ENCODE measurements around the gene WNT9A.

Gene WNT9A

DNA sequence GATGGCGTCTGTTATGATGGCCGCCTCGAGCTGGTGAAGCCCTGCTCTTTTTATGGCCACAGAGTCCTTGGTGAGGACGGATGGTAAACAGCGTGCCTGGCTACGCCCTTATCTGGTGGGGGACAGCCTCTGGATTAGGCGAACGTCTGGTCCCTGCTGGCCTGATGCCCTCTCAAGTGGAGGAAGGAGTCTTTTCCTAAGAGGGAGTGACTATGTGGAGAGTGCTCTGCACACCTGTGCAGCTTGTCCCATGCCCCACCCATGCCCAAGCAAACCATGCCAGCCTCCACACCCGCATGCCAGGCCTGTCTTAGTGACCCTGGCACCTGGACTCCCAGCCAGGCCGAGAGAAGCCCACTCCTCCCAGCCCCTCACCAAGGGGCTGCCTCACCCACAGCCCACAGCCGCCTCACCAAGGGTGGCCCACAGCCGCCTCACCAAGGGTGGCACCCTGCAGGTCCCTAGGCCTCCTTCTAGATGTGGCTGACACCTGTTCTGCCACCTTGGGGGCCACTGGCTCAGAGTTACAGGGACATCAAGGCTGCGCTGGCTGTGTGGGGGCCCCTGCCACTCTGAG lies 40.2 kb downstream of the WNT9A start:
- H3K9me3 Mint-ChIP-seq = no peaks in the 10 kb centered on the region
- H3K27ac Mint-ChIP-seq = no peak overlapping the region
- peaks cover 5% of the 10 kb centered on the region for H3K27me3 Mint-ChIP-seq
- intact Hi-C loops (cut with micrococcal nuclease) = no loop called here
- H3K4me1 Mint-ChIP-seq (ENCODE audit: low read depth) = no peaks in the 10 kb centered on the region
- no peak overlapping the region for H3K4me3 Mint-ChIP-seq
- H3K36me3 Mint-ChIP-seq (ENCODE audit: low read depth) = no peaks in the 10 kb centered on the region

DNA sequence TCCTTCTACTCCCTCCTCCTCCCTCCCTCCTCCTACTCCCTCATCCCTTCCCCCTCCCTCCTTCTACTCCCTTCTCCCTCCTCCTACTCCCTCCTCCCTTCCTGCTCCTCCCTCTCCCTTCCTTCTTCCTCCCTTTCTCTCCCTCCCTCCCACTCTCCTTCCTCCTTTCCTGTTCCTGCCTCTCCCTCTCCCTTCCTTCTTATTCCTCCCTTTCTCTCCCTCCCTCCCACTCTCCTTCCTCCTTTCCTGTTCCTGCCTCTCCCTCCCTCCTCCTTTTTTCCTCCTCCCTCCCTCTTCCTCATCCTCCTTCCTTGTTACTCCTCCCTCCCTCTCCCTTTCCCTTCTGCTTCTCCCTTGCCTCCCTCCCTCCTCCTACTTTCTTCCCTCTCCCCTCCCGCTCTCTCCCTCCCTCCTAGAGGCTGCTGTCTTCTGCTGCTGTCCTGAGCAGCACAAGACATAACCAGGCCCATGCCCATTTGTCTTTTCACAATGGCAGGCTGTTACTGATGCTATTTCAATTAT lies 41.1 kb downstream of the WNT9A start:
- Mint-ChIP-seq H3K4me1 (ENCODE audit: low read depth) (no peaks in the 10 kb centered on the region), H3K4me3 (no peak overlapping the region), H3K36me3 (ENCODE audit: low read depth) (no peaks in the 10 kb centered on the region), H3K9me3 (no peaks in the 10 kb centered on the region), H3K27me3 (peaks cover 2% of the 10 kb centered on the region), H3K27ac (no peak overlapping the region)
- intact Hi-C loops (cut with micrococcal nuclease) = no loop called here

DNA sequence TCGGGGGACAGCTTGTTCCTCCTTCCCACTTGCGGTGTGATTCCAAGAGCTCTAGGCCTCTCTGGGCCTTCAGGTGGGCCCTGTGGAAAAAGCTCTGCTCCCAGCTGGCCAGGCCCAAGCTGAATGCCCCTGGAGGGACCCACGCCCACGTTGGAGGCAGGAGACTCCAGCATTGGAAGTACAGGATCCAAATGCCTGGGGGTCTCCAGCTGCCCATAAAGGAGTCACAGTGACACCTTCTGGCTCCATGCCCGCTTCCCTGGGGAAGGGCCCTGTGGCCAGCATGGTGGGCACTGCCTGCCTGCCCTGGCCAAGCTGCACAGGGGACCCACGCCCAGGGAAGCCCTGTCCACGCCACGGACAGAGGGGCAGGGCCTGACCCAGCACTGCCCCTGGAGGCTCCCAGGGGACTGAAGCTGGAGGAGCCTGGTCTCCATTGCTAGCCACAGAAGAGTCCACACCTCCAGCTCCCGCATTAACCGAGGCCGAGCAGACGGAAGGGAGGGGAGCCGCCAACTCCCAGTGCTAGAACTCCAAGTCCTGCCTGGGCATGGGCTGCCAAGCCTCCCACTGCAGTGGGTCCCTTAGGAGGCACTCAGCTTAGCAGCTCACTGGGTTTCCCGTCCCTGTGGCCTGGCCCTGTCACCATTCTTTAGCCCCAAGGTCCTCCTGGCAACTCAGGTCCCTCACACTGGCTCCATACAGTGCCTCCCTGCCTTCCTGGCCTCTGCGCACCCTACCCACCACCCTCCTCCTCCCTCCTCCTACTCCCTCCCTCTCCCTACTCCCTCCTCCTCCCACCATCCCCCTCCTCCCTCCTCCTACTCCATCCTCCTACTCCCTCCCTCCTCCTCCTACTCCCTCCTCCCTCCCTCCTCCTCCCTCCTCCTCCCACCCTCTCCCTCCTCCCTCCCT lies 41.9 kb downstream of the WNT9A start:
- Mint-ChIP-seq H3K36me3 (ENCODE audit: low read depth) (no peaks in the 10 kb centered on the region), H3K27ac (no peak overlapping the region), H3K9me3 (no peaks in the 10 kb centered on the region), H3K4me1 (ENCODE audit: low read depth) (no peaks in the 10 kb centered on the region), H3K4me3 (no peak overlapping the region), H3K27me3 (peaks cover 2% of the 10 kb centered on the region)
- intact Hi-C loops (cut with micrococcal nuclease) = no loop called here

DNA sequence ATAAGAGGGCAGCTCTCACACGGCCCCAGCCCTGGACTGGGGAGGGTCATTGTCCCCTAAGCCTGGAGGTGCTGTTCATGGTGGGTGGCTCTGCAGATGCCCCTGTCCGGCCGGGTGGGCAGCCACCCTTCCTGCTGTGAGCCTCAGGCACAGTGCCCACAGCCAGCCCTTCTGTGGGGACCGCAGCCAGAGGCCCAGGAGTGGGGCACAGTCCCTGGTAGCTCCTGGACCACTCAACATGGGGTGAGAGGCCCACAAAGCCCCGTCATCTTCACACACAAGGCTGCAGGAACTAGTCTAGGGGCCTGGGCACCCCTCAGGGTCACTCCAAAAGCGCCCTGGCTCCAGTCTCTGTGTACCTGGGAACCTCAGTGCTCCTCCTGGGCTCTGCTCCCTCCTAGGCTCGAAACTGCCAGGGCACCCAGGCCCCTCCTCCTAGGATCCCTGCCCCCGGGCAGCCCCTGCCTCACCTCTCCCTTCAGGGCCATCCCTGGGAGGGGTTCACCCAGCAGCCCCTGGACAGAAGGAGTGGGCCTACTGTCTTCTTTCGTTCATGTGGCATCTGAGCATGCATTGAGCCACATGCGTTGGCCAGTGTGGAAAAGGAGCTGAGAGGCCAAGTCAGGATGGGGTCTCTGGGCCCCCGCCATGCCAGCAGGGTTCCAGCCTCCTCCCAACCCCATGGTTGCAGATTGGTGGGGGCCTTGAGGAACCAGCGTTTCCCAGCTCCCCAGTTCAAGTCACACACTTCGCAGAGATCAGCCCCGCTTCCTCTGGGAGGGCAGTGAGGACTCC lies 43.0 kb downstream of the WNT9A start:
- Mint-ChIP-seq H3K27ac (no peak overlapping the region), H3K4me3 (no peak overlapping the region), H3K27me3 (peaks cover 2% of the 10 kb centered on the region), H3K4me1 (ENCODE audit: low read depth) (no peaks in the 10 kb centered on the region), H3K36me3 (ENCODE audit: low read depth) (no peaks in the 10 kb centered on the region), H3K9me3 (no peaks in the 10 kb centered on the region)
- intact Hi-C loops (cut with micrococcal nuclease) = no loop called here

DNA sequence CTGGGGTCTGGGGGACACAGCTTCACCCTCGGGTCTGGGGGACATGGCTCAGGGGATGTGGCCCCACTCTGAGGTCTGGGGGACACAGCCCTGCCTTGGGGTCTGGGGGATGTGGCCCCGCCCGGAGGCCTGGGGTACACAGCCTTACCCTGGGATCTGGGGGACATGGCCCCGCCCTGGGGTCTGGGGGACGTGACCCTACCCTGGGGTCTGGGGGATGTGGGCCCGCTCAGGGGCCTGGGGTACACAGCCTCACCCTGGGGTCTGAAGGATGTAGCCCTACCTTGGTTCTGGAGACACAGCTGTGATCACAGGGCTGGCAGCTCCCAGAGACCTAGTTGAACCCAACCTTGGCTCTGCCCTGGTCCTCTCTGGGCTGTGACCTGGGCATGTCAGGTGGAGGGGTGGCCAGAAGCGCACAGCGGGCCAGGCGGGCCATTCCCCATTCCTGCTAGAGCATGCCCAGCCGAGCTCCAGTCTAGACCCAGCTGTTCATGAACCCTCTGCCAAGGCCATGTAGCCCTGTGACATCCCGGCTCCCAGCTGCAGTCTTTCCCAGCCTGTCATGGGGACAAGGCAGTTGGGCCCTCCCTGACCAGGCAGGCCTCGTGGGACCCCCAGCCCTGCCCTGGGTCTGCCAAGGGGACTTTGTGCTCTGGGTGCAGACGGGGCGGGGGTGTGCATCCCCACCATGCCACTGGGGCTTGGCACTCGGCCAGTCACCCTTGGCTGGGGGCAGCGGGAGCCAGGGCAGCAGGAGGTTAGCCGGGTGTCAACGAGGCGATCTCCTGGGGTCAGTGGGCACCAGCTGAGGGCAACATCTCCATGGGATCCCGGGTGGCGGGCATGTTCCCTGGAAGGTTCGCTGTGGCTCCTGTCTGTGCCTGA lies 43.9 kb downstream of the WNT9A start:
- Mint-ChIP-seq H3K9me3 (no peaks in the 10 kb centered on the region), H3K27ac (no peak overlapping the region), H3K27me3 (no peaks in the 10 kb centered on the region), H3K4me1 (ENCODE audit: low read depth) (no peaks in the 10 kb centered on the region), H3K36me3 (ENCODE audit: low read depth) (no peaks in the 10 kb centered on the region), H3K4me3 (no peak overlapping the region)
- intact Hi-C loops (cut with micrococcal nuclease) = no loop called here

DNA sequence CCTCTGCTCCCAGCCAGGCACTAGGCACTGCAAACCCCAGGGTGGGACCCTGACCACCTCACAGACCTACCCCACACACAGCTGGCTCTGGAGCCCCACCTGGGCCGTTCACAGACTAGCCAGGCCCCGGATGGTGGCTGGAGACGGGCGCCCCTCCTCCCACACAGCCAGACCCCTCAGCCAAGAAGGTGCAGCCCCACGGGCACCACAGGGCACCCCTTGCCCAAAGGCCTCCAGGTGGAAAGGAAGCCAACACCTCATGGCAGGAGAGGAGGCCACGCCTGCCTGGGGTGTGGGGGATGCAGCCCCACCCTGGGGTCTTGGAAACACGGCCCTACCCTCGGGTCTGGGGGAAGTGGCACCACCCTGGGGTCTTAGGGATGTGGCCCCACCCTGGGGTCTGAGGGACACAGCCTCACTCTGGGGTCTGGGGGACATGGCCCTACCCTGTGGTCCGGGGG lies 44.6 kb downstream of the WNT9A start:
- intact Hi-C loops (cut with micrococcal nuclease) = no loop called here
- Mint-ChIP-seq H3K27me3 (no peaks in the 10 kb centered on the region), H3K27ac (no peak overlapping the region), H3K4me3 (no peak overlapping the region), H3K4me1 (ENCODE audit: low read depth) (no peaks in the 10 kb centered on the region), H3K36me3 (ENCODE audit: low read depth) (no peaks in the 10 kb centered on the region), H3K9me3 (no peaks in the 10 kb centered on the region)

DNA sequence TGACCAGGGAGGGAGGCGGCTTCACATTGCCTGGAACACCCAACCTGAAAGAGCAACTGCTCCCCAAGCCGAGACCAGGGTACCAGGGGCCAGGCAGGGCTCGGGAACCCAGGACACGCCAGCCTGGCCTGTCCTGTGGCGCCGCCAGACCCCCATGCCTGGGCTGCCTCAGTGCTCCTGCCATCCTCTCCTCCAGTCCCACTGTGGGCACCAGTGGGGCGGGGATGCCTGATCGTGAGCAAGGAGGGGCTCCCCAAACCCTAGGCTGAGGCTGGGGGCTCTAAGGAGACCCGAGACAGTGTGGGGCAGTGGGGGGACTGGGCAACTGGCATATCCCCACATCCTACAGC lies 45.1 kb downstream of the WNT9A start:
- Mint-ChIP-seq H3K4me3 (no peak overlapping the region), H3K9me3 (no peaks in the 10 kb centered on the region), H3K36me3 (ENCODE audit: low read depth) (no peaks in the 10 kb centered on the region), H3K27ac (no peak overlapping the region), H3K4me1 (ENCODE audit: low read depth) (no peaks in the 10 kb centered on the region), H3K27me3 (no peaks in the 10 kb centered on the region)
- intact Hi-C loops (cut with micrococcal nuclease) = no loop called here

DNA sequence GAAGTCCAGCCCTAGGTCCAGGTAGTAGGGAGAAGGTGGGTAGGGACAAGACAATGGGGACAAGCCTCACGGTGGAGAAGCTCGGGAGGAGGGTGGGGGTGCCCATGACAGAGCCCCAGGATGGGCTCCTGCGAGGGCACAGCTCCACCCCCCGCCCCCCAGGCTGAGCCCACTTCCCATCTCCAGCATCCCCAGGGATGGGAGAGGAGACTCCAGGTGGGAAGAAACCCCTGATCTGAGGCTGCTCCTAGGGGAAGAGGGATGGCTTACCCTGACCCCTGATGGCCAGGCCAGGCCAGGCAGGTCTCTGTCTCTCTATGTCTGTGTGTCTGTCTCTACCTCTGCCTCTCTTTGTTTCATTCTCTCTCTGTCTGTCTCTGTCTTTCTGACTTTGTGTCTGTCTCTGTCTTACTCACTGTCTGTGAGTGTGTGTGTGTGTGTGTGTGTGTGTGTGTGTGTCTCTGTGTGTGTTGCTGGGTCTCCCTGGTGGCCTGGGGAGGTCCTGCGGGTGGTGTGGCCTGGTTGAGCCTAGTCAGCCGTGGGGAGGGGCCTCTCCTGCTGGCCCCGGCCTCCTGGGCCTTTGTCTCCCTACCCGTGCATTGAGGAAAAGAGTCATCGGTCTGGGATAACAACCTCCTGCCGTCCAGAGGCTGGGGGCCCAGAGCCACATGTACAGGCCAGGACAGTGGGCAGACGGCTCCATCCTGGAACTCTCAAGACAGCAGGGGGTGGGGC lies 45.7 kb downstream of the WNT9A start:
- intact Hi-C loops (cut with micrococcal nuclease) = no loop called here
- Mint-ChIP-seq H3K9me3 (no peaks in the 10 kb centered on the region), H3K27ac (no peak overlapping the region), H3K4me1 (ENCODE audit: low read depth) (no peaks in the 10 kb centered on the region), H3K4me3 (no peak overlapping the region), H3K36me3 (ENCODE audit: low read depth) (no peaks in the 10 kb centered on the region), H3K27me3 (no peaks in the 10 kb centered on the region)

DNA sequence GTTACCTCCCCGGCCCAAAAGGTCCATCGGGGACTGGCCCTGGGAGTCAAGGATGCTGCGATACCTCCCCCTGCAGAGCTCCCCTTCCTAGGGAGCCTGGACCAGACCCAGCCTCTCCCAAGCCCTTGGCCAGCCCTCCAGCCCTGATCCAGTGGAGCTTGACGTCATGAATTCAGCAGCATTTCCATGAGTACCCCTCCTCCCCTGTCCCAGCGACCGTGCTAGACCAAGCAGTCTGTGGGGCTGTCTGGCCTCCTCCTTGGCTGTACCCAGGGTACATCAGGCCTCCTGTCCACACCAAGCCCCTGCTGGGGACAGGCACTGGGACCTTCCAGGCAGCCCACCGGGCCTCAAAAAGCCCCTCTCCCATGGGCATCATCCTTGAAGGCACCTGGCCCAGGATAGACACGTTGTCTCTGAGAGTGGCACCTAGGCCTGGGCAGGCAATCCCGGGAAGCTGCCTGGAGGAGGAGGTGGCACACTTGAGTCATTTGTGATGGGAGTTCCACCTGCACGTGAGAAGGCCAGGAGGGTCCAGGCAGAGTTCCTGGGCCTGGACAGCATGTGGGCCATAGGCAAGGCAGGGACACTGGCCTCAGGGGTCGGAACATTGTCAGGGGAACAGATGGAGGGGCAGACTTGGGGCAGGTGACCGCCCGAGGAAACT lies 46.4 kb downstream of the WNT9A start:
- Mint-ChIP-seq H3K9me3 (no peaks in the 10 kb centered on the region), H3K27me3 (no peaks in the 10 kb centered on the region), H3K4me3 (no peak overlapping the region), H3K27ac (no peak overlapping the region), H3K4me1 (ENCODE audit: low read depth) (no peaks in the 10 kb centered on the region), H3K36me3 (ENCODE audit: low read depth) (no peaks in the 10 kb centered on the region)
- intact Hi-C loops (cut with micrococcal nuclease) = no loop called here

DNA sequence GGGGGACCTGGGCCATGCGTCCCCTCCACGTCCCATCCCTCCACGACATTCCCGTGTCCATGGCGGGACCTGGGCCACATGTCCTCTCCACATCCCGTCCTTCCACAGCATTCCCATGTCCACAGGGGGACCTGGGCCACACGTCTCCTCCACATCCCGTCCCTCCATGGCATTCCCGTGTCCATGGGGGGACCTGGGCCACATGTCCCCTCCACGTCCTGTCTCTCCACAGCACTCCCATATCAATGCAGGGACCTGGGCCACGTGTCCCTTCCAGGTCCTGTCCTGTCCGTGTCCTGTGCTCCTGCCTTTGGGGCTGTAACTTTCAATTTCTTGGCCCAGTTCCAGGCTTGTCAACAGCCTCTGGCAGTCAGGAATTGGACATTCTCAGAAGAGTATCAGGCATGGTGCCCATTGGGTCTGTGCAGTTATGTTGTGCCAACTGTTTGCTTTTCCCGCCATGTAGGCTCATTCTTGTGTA lies 47.1 kb downstream of the WNT9A start:
- Mint-ChIP-seq H3K36me3 (ENCODE audit: low read depth) (no peaks in the 10 kb centered on the region), H3K4me1 (ENCODE audit: low read depth) (no peaks in the 10 kb centered on the region), H3K4me3 (no peak overlapping the region), H3K27me3 (no peaks in the 10 kb centered on the region), H3K9me3 (no peaks in the 10 kb centered on the region), H3K27ac (no peak overlapping the region)
- intact Hi-C loops (cut with micrococcal nuclease) = no loop called here

DNA sequence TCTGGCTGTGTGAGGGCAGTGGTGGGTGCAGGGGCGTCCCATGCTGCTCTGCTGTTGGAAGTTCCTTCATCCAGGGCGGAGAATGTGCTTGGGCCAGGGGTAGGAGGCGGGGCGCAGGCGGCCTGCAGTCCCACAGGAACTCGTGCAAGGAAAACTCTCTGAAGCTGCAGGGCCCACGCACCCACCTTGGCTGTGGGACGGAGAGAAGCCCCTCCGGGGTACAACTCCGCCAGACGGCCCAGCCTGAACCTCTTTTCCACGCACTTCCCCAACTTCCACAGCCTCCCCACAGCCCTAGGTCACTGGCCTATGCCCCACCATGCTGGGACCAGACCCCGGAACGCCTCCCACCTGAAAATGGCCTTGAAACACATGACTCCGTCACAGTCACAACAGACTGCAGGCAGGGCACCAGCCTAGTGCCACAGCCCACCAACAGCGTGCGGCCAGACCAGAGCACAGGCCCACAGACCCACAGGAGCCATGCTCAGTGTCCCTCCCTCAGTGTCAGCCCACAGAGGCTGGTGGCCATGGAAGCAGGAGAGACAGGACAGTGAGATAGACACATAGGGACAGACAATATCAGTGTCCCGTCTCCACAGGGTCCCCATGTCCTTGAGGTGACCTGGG lies 47.8 kb downstream of the WNT9A start:
- H3K36me3 Mint-ChIP-seq (ENCODE audit: low read depth) = no peaks in the 10 kb centered on the region
- intact Hi-C loops (cut with micrococcal nuclease) = no loop called here
- no peak overlapping the region for H3K4me3 Mint-ChIP-seq
- no peaks in the 10 kb centered on the region for H3K4me1 Mint-ChIP-seq (ENCODE audit: low read depth)
- no peaks in the 10 kb centered on the region for H3K27me3 Mint-ChIP-seq
- H3K9me3 Mint-ChIP-seq = no peaks in the 10 kb centered on the region
- H3K27ac Mint-ChIP-seq = no peak overlapping the region

DNA sequence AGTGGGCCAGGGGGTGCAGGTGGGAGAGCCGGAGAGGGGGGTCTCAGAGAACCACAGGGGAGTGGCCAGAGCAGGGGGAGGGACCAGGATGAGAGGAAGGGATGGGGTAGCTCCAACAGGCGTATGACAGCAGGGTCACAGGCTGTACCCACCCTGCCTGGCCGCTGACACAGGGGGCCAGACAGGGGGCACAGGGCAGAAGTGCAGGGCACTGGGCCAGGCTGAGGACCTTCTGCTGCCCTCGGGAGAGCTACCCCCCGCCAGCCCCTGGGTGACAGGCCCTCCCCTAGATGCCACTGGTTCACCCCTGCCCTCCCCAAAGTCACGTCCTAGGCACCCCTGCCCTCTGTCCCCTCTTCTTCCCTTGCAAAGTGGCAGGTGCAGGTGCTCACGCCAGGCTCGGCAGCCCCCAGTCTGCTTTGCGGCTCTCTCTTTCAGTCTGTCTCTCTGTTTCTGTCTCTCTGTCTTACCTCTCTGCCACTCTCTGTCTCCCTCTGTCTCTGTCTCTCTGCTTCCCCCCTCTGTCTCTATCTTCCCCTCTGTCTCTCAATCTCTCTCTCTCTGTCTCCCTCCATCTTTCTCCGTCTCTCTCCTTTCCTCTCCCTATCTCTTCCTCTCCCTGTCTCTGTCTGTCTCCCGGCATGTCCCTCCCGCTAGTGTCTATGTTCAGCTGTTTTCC lies 48.5 kb downstream of the WNT9A start:
- H3K27me3 Mint-ChIP-seq = no peaks in the 10 kb centered on the region
- no peak overlapping the region for H3K27ac Mint-ChIP-seq
- no peaks in the 10 kb centered on the region for H3K9me3 Mint-ChIP-seq
- intact Hi-C loops (cut with micrococcal nuclease) = no loop called here
- H3K36me3 Mint-ChIP-seq (ENCODE audit: low read depth) = no peaks in the 10 kb centered on the region
- no peak overlapping the region for H3K4me3 Mint-ChIP-seq
- H3K4me1 Mint-ChIP-seq (ENCODE audit: low read depth) = no peaks in the 10 kb centered on the region

All from dendritic cell treated with granulocyte-macrophage colony-stimulating factor and Interleukin-4, amounts not matched to agents 40 ng/mL and 50 ng/mL, for 4 days (primary cell).